HG02870 (cell line): ENCODE data around the gene ZNF100.
"Not testable (repeated sequence)": the region's sequence is repeated elsewhere in the genome, so short reads cannot be mapped to it uniquely, and the experiment has no call there.

Experiments
- ATAC-seq: cut with Tn5 transposase; IDR thresholded peaks from one replicate; pipeline ENCODE4 v1.9.1; 2021; ENCODE audit warnings: mild to moderate bottlenecking, moderate library complexity; ENCODE audit not compliant: unreplicated experiment

Gene ZNF100

GRCh38 chr19:21767065-21767800, at the start of gene ZNF100:
Gene ZNF100, minus strand, starts transcription at chr19:21767579. Its CDS starts 150 bp downstream, at chr19:21767429.
- ATAC-seq = peak; percentile 94

GRCh38 chr19:21812448-21812847, 45.1 kb upstream of the ZNF100 start:
- no peak for ATAC-seq

GRCh38 chr19:21808400-21809000, 41.1 kb upstream of the ZNF100 start:
- not testable (repeated sequence) for ATAC-seq

- no peak for ATAC-seq
Measured at GRCh38 chr19:21789466-21790085, 22.2 kb upstream of the ZNF100 start.

- no peak for ATAC-seq
Measured at GRCh38 chr19:21786936-21787335, 19.6 kb upstream of the ZNF100 start.

- not testable (repeated sequence) for ATAC-seq
Measured at GRCh38 chr19:21775792-21776191, 8.4 kb upstream of the ZNF100 start.

- peak; percentile 2 for ATAC-seq
Measured at GRCh38 chr19:21766705-21767064, 694 bp downstream of the ZNF100 start.

- ATAC-seq = no peak
Measured at GRCh38 chr19:21765151-21765550, 2.2 kb downstream of the ZNF100 start.

- ATAC-seq = not testable (repeated sequence)
Measured at GRCh38 chr19:21761547-21761946, 5.8 kb downstream of the ZNF100 start.

- no peak for ATAC-seq
Measured at GRCh38 chr19:21758296-21758695, 9.1 kb downstream of the ZNF100 start.

GRCh38 chr19:21755555-21755954, 11.8 kb downstream of the ZNF100 start:
- not testable (repeated sequence) for ATAC-seq

- no peak for ATAC-seq
Measured at GRCh38 chr19:21751384-21751783, 16.0 kb downstream of the ZNF100 start.

GRCh38 chr19:21750586-21751128, 16.7 kb downstream of the ZNF100 start:
- no peak for ATAC-seq

- ATAC-seq = peak; percentile 47
Measured at GRCh38 chr19:21749090-21749489, 18.3 kb downstream of the ZNF100 start.

GRCh38 chr19:21748088-21748487, 19.3 kb downstream of the ZNF100 start:
- no peak for ATAC-seq

- ATAC-seq = no peak
Measured at GRCh38 chr19:21740559-21740958, 26.8 kb downstream of the ZNF100 start.

- ATAC-seq = not testable (repeated sequence)
Measured at GRCh38 chr19:21726942-21727747, 40.2 kb downstream of the ZNF100 start.

- ATAC-seq = no peak
Measured at GRCh38 chr19:21713761-21714160, 53.6 kb downstream of the ZNF100 start.

GRCh38 chr19:21709464-21709863, 57.9 kb downstream of the ZNF100 start:
- ATAC-seq = no peak

- not testable (repeated sequence) for ATAC-seq
Measured at GRCh38 chr19:21707878-21708277, 59.5 kb downstream of the ZNF100 start.

GRCh38 chr19:21707065-21707464, 60.3 kb downstream of the ZNF100 start:
- ATAC-seq = no peak
